ENCODE data around the gene UACA. TPM values are rescaled to one million over a fixed set of nuclear protein-coding genes. Genes with fewer than 3 reads are reported as not detected.
"Not testable (repeated sequence)": the region's sequence is repeated elsewhere in the genome, so short reads cannot be mapped to it uniquely, and the experiment has no call there.

The UACA gene
- polyA plus RNA-seq, 4 donors, result 85.9 to 117 (median 101) TPM

GRCh38 chr15:70632079-70632478 is 131.3 kb downstream of the UACA start:
- DNase-seq (ENCODE audit: low read depth in 4 of 4, low spot score in 3 of 4), result no peak

- no peak for DNase-seq (ENCODE audit: low read depth in 4 of 4, low spot score in 3 of 4)
Measured at GRCh38 chr15:70629735-70630273, 133.6 kb downstream of the UACA start.

DNA sequence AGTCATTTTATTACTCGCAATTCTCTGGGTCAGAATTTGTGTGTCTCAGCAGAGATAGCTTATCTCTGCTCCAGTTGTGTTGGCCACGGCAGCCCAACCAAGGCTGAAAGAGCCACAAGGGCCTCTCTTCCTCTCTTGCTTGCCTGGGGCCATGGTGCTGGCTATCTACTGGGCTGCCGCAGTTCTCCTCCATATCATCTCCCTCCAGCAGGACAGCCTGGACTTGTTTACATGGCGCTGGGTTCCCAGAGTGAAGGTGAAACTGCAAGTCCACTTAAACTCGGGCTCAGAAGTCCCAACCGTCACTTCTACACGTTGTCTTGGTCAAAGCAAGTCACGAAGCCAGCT is 134.8 kb downstream of the UACA start:
- no peak for DNase-seq (ENCODE audit: low read depth in 4 of 4, low spot score in 3 of 4)

DNA sequence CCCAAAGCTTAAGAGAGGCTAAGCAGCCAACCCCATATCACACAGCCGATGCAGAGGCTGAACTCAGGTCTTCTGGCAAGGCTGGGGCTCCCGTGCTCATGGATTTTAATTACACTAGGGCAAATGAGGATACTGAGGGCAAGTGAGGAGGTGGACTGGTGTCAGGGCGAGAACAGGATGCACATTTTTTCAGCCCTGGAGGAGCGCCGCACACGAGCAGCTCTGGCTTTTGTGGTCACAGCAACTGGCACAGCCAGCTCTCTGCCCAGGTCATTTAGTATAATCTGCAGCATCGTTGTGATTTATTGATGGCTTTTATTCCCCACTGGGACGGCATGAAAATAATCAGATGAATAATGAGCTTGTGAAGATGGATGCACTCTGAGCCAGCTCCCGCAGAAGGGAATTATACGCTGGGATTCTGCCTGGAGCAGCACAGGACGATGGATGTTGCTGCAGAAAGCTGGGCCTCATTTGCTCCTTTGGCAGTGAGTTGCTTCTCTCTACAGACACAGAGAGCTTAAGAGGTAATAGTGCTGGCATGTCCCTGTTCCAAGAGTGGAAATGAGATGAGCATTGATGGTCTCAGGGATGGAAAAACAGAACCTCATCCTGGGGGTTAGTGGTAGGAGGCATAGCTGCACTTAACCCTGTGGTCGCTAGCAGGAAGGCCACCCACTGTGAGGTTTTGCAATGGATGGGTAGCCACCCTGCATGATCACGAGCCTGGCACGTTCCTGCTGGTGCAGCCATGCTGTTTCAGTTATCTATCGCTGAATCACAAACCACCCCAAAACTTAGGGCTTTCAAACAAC is 135.4 kb downstream of the UACA start:
- DNase-seq (ENCODE audit: low read depth in 4 of 4, low spot score in 3 of 4), result no peak

GRCh38 chr15:70627322-70627721 is 136.0 kb downstream of the UACA start:
- no peak for DNase-seq (ENCODE audit: low read depth in 4 of 4, low spot score in 3 of 4)

DNA sequence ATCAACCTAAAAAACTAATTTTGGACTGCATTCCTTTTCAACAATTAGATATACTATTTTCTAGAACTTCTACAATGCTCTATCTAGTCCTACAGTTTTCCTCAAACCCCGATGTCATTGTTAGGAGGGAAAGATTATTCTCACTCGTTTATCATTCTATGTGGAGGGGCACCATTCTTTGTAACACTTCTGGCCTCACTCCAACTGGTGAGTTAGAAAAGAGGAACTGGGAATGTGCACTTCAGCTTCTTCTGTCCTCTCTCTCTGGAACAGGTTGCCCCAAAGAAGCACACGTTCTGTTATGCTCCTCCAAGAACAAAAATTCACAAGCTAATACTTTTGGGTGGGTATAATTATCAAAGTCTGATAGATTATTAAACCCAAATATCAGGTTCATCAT is 137.9 kb downstream of the UACA start:
- no peak for DNase-seq (ENCODE audit: low read depth in 4 of 4, low spot score in 3 of 4)

DNA sequence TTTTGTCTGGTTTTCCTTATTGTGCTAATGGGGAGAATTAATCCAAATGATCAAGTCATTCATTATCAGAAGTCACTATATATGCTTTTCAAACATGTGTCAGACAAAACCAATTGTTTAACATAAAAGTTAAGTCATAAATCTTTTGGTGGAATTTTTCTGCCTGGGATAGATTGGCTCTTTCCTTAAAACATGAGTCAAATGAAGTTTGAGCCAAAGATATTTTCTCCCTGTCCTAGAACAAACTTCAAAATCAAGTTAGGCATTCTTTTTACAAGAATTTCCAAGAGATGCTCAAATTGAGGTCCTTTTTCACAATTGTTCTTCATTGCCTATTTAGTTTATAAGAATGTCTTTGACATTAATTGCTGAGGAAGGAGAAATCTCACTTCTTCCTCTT is 138.3 kb downstream of the UACA start:
- DNase-seq (ENCODE audit: low read depth in 4 of 4, low spot score in 3 of 4), result no peak

DNA sequence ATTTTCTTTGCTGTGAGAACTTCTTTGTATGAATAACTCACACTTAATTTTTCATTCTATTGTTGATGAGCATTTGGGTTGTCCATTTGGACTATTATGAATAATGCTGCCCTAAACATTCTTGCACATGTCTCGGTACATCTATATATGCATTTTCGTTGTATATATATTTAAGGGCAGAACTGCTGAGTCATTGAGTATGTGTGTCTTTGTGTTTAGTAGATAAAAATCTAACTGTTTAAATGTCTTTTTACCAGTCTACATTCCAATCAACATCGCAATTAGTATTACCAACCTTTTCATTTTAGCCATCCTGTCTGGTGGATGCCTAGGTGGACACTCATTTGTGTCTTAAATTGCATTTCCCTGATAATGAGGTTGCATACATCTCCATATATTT is 144.4 kb downstream of the UACA start:
- no peak for DNase-seq (ENCODE audit: low read depth in 4 of 4, low spot score in 3 of 4)

GRCh38 chr15:70617911-70618287 is 145.5 kb downstream of the UACA start:
- no peak for DNase-seq (ENCODE audit: low read depth in 4 of 4, low spot score in 3 of 4)

GRCh38 chr15:70617076-70617910 is 146.1 kb downstream of the UACA start:
- no peak for DNase-seq (ENCODE audit: low read depth in 4 of 4, low spot score in 3 of 4)

DNA sequence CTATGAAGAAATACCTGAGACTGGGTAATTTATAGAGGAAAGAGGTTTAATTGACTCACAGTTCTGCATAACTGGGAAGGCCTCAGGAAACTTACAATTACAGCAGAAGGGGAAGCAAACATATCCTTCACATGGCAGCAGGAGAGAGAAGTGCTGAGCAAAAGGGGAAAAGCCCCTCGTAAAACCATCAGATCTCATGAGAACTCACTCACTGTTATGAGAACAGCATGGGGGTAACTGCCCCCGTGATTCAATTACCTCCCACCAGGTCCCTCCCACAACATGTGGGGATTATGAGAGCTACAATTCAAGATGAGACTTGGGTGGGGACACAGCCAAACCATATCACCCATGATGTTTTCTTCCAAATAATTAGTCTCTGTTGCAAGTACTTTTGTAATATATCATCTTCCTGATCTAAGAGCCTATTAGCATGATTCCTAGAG is 147.0 kb downstream of the UACA start:
- DNase-seq (ENCODE audit: low read depth in 4 of 4, low spot score in 3 of 4), result not testable (repeated sequence)

GRCh38 chr15:70615435-70616310 is 147.7 kb downstream of the UACA start:
- DNase-seq (ENCODE audit: low read depth in 4 of 4, low spot score in 3 of 4), result no peak

GRCh38 chr15:70614221-70614620 is 149.1 kb downstream of the UACA start:
- no peak for DNase-seq (ENCODE audit: low read depth in 4 of 4, low spot score in 3 of 4)

GRCh38 chr15:70613271-70613670 is 150.1 kb downstream of the UACA start:
- no peak for DNase-seq (ENCODE audit: low read depth in 4 of 4, low spot score in 3 of 4)

- DNase-seq (ENCODE audit: low read depth in 4 of 4, low spot score in 3 of 4), result no peak
Measured at GRCh38 chr15:70611286-70611685, 152.1 kb downstream of the UACA start.

DNA sequence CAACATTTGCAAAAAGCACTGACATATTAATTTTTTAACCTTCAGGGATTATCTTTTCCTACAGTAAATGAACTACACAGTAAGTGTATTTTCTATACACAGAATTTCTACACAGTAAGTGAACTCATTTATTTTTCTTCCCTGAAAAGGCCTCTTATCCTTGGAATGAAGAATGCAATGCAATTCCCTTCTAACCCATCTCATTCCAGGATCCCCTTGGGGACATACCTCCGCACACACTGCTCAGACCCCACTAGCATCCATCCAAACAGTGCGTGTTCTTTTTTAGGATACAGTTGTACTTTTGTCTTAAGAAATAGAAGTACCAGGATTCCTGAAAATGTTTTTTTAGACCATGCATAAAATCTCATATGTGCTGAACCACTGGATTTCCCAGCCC is 152.8 kb downstream of the UACA start:
- DNase-seq (ENCODE audit: low read depth in 4 of 4, low spot score in 3 of 4), result no peak

GRCh38 chr15:70609889-70610288 is 153.5 kb downstream of the UACA start:
- DNase-seq (ENCODE audit: low read depth in 4 of 4, low spot score in 3 of 4), result no peak

DNA sequence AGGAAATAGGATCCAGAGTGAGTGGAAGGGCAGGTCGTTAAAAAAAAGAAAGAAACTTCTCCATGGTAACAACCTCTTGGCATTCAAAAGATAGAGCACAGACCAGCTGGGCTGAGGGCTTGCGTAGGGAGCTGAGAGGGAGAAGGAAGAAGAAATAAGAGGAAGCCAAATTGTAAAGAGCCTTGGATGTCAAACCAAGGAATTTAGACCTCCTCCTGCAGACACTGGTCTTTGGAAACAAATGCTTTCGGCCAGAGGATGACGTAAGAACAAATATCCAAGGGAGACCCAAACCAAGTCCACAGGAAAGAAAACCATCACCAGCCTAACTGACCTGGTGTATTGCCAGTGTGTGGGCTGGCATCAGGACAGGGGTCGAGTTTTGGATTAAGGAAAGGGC is 155.2 kb downstream of the UACA start:
- DNase-seq (ENCODE audit: low read depth in 4 of 4, low spot score in 3 of 4), result peak in 2 of 4 donors; percentile 52 to 57

- peak in 2 of 4 donors; percentile 57 to 70 for DNase-seq (ENCODE audit: low read depth in 4 of 4, low spot score in 3 of 4)
Measured at GRCh38 chr15:70605606-70606410, 157.6 kb downstream of the UACA start.
